GM12874 (cell line): ENCODE data around the gene MCFD2.

Experiments used
- TF ChIP-seq, protein P1 (sequence below): IDR thresholded peaks from 2 replicates; pipeline ENCODE4 v1.5.1; 2011; ENCODE audit warnings: low read depth, mild to moderate bottlenecking, control low read depth, low read length, moderate library complexity; ENCODE audit not compliant: insufficient read depth

The MCFD2 gene

DNA sequence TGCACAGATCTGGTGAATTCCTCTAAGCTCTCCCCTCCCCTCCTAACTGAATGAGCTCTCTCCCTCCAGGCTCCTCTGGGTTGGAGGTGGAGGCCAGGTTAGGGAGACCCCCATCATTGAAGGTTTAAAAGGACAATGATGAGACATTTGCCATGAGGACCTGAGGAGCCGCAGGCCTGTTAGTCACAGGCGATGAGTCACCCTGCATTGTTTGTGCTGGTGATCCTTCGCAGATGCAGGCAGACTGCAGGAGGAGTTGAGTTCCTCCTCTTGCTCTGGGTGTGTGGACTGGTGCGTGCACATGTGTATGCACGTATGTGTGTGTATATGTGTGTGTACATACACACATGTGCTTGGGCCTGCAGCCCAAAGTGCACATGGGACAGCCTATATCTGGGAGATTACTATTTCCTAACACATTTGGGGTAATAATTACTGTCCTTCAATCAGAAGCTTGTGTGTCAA is 42.0 kb downstream of the MCFD2 start:
- TF ChIP-seq, protein P1, sequence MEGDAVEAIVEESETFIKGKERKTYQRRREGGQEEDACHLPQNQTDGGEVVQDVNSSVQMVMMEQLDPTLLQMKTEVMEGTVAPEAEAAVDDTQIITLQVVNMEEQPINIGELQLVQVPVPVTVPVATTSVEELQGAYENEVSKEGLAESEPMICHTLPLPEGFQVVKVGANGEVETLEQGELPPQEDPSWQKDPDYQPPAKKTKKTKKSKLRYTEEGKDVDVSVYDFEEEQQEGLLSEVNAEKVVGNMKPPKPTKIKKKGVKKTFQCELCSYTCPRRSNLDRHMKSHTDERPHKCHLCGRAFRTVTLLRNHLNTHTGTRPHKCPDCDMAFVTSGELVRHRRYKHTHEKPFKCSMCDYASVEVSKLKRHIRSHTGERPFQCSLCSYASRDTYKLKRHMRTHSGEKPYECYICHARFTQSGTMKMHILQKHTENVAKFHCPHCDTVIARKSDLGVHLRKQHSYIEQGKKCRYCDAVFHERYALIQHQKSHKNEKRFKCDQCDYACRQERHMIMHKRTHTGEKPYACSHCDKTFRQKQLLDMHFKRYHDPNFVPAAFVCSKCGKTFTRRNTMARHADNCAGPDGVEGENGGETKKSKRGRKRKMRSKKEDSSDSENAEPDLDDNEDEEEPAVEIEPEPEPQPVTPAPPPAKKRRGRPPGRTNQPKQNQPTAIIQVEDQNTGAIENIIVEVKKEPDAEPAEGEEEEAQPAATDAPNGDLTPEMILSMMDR, result no peak

DNA sequence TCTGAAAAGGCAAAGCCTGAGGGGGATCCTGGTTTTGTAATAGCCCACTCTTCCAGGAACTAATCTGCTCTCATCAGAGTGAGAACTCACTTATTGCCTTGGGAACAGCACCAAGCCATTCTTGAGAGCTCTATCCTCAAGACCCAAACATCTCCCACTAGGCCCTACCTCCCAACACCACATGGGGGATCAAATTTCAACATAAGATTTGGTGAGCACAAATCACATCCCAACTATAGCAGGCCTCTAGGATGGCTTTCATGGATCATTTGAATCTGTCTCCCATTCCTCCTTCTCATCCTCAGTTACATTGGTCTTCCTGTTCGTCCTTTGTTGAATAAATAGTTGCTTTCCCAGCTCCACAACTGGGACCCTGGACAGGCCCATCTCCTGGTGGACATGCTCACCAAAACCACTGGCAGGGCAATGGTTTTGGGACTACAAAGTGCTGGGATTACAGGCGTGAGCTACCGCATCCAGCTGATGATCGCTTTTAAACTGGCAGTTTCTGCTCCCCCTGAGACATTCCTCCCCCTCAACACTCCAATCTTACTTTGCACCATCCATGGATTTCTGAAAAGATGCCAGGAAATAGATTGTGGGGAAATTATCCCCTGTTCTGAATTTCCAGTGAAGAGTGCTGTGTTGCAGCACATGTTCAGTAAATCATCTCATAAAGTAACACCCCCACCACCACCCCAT is 42.6 kb downstream of the MCFD2 start:
- TF ChIP-seq, protein P1, result no peak

- TF ChIP-seq, protein P1, result no peak
Measured at GRCh38 chr2:46871976-46872381, 43.6 kb downstream of the MCFD2 start.

GRCh38 chr2:46870051-46870839 is 45.4 kb downstream of the MCFD2 start:
- TF ChIP-seq, protein P1, result no peak

- TF ChIP-seq, protein P1, result no peak
Measured at GRCh38 chr2:46869621-46870020, 46.0 kb downstream of the MCFD2 start.

DNA sequence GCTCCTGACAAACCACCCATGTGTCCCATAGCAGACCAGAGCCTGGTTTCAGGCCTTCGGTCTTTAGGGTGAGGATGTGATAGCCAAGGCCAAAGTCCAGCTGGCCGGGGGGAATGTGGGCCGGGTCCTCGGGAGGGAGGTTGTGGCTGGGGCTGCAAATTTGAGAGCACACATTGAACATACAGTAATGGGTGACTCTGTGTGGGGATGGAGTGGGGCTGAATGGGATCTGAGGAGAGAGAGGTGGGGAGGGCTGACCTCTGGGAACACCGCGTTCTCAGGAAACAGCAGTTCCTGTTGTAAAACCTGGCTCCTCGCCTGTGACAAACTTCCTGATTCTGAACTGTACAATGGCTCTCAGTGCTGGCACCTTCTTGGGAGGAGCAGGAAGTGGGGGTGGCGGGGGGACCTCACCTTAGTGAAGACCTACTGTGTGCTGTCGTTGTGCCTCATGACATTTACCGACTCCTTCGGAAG is 48.8 kb downstream of the MCFD2 start:
- TF ChIP-seq, protein P1, result no peak

DNA sequence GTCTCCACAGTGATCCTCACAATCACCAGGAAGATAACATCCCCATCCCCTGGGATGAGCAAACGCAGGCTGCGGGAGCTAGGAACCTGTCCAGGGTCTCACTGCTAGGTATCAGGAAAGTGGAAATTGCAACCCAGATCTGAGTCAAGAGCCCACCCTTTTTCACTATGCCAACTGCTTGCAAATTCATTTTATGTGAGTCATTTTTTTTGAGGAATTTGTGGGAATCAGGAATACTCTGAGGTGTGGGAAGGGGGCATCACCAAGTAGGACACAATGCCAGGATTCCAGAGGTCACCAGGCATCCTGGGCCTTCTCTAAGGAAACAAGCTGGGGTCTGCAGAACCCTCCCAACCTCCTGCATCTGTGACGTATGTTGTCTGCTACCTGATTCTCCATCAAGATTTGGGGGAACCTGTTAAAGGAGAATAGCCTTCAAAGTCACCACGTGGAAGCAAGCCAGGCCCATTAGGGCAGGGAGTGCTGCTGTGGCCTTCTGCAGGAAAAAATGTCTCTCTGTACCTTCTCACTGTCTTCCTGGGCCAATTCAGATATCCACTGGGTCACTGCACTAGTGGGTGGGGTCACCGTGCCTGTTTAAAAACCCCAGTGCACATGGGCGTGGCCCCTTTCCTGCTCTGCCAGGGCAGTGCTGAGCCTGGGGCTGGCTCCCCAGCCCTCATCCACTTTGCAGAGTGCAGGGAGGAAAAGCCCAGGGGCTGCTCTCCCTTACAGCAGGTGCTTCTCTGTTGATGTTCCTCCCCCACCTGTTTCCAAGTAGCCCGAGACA is 50.2 kb downstream of the MCFD2 start:
- TF ChIP-seq, protein P1, result no peak
